Superior temporal gyrus (tissue), 1 donor: ENCODE results near the gene PRPH.
"Not testable (repeated sequence)": the region's sequence is repeated elsewhere in the genome, so short reads cannot be mapped to it uniquely, and the experiment has no call there.

ENCODE experiments used
- DNase-seq: peaks from one replicate; pipeline ENCODE4 v3.0.0-alpha.2; 2016; ENCODE audit errors: extremely low spot score

Gene PRPH

GRCh38 chr12:49332891-49333371 is 38.0 kb downstream of the PRPH start:
- no peak for DNase-seq

- DNase-seq: not testable (repeated sequence)
Measured at GRCh38 chr12:49333778-49334177, 38.8 kb downstream of the PRPH start.

GRCh38 chr12:49334226-49334625 is 39.3 kb downstream of the PRPH start:
- no peak for DNase-seq

GRCh38 chr12:49334681-49335080 is 39.7 kb downstream of the PRPH start:
- no peak for DNase-seq

GRCh38 chr12:49335118-49335954 is 40.4 kb downstream of the PRPH start:
- DNase-seq: no peak

- DNase-seq: no peak
Measured at GRCh38 chr12:49335955-49336644, 41.2 kb downstream of the PRPH start.

- peak; percentile 63 for DNase-seq
Measured at GRCh38 chr12:49336645-49337584, 42.0 kb downstream of the PRPH start, which contains the start of gene C1QL4. TSS of gene C1QL4 (minus strand) at chr12:49337188. CDS start at chr12:49336477, 711 bp downstream.

GRCh38 chr12:49338830-49339463 is 44.0 kb downstream of the PRPH start:
- no peak for DNase-seq

- no peak for DNase-seq
Measured at GRCh38 chr12:49339464-49339861, 44.5 kb downstream of the PRPH start.

GRCh38 chr12:49340095-49340870 is 45.3 kb downstream of the PRPH start:
- no peak for DNase-seq

- no peak for DNase-seq
Measured at GRCh38 chr12:49340971-49341776, 46.2 kb downstream of the PRPH start.

- DNase-seq: no peak
Measured at GRCh38 chr12:49341777-49342065, 46.8 kb downstream of the PRPH start.

- DNase-seq: peak; percentile 66
Measured at GRCh38 chr12:49342066-49342913, 47.3 kb downstream of the PRPH start.

- DNase-seq: no peak
Measured at GRCh38 chr12:49342914-49343731, 48.2 kb downstream of the PRPH start.

GRCh38 chr12:49344486-49345050 is 49.6 kb downstream of the PRPH start:
- no peak for DNase-seq

- no peak for DNase-seq
Measured at GRCh38 chr12:49345051-49345824, 50.3 kb downstream of the PRPH start.
